Measurements from ENCODE around the gene VKORC1L1. TPM values are rescaled to one million over a fixed set of nuclear protein-coding genes. Genes with fewer than 3 reads are reported as not detected.

VKORC1L1 gene
- total RNA-seq, 1 donor from 2014 or later, result 20.1 TPM

Other genes with a start within 250 kb of the VKORC1L1 start
- 73.6 and 74.9 TPM in 2 replicates for gene GUSB, start 109.1 kb downstream of the VKORC1L1 start, total RNA-seq
- gene ASL, start 202.7 kb downstream of the VKORC1L1 start, total RNA-seq, result 33.1 and 34.7 TPM in 2 replicates
- 33.3 and 36.0 TPM in 2 replicates for gene CRCP, start 241.8 kb downstream of the VKORC1L1 start, total RNA-seq